A549 treated with DMSO at 1 μM for 4 hours (cell line): Measurements from ENCODE around the gene GK. TPM values are rescaled to one million over a fixed set of nuclear protein-coding genes. Genes with fewer than 3 reads are reported as not detected.

Experiments used
- total RNA-seq: library from RNA; stranded (reverse); fragments of 200-300 nt; extraction: Qiagen RNA extraction; gene quantifications from 5 replicates; pipeline ENCODE4 v1.2.3, GENCODE V29; 2022; ENCODE audit warnings: low read depth

The GK gene
- 1.6 to 2.6 TPM (median 1.8 TPM) in 5 replicates for total RNA-seq

DNA sequence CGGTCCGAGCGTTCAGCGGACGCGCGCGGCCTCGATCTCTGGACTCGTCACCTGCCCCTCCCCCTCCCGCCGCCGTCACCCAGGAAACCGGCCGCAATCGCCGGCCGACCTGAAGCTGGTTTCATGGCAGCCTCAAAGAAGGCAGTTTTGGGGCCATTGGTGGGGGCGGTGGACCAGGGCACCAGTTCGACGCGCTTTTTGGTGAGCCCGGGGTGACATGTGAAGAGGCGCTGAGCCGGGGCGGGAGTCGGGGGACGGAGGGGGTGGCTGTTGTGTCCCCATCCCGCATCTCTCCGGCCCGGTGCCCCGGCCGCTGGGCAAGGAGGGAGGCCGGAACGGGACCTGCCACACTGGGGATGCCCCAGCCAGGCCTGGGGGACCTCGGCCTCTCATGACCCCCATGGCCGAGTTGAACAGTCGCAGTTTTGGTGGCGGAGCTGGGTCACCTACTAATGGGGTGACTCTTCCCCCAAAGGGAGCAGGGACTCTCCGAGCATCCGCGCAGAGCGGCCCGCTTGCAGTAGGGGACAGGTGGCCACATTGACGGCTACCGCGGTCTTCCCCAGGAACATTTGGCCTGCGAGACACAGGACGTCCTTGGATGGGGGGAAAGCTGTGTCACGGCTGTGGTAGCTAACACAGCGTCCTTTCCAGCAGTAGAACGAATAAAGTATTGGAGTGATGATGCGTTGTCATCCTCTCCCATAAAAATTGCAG is at the start of gene GK:
TSS of gene GK (plus strand) at position 9 of the 717 bp plus-strand sequence. CDS start at position 124, 115 bp downstream.

Other genes starting within 250 kb of the GK start
- not detected in 5 replicates for gene TASL, start 75.7 kb upstream of the GK start, total RNA-seq
- gene TAB3, start 235.8 kb downstream of the GK start, total RNA-seq = 8.1 to 12.4 TPM (median 10.3 TPM) in 5 replicates